HG03064 (cell line): Measurements from ENCODE around the gene FUT2.

ENCODE experiments used
- ATAC-seq: cut with Tn5 transposase; IDR thresholded peaks from one replicate; pipeline ENCODE4 v1.9.1; 2021; ENCODE audit warnings: low read depth; ENCODE audit not compliant: unreplicated experiment

Gene FUT2

GRCh38 chr19:48746738-48747575, 51.2 kb downstream of the FUT2 start, which contains the start of gene IZUMO1:
Gene IZUMO1, minus strand, starts transcription at chr19:48746909. Its CDS starts 1,050 bp downstream, at chr19:48745859.
- no peak for ATAC-seq

- ATAC-seq, result no peak
Measured at GRCh38 chr19:48749571-48750198, 53.9 kb downstream of the FUT2 start.

GRCh38 chr19:48750351-48750750, 54.6 kb downstream of the FUT2 start:
- no peak for ATAC-seq

GRCh38 chr19:48750771-48751504, 55.2 kb downstream of the FUT2 start:
- ATAC-seq, result no peak

- no peak for ATAC-seq
Measured at GRCh38 chr19:48751845-48752495, 56.2 kb downstream of the FUT2 start.

- no peak for ATAC-seq
Measured at GRCh38 chr19:48752496-48753365, 57.0 kb downstream of the FUT2 start, which contains the start of gene FUT1. Gene FUT1, minus strand, starts transcription at chr19:48752641. Its CDS starts 1,360 bp downstream, at chr19:48751281.

- no peak for ATAC-seq
Measured at GRCh38 chr19:48755084-48755641, 59.4 kb downstream of the FUT2 start, which contains the start of gene FGF21. Gene FGF21, plus strand, starts transcription at chr19:48755524. Its CDS starts 713 bp downstream, at chr19:48756237.
